Superior temporal gyrus (tissue), 1 donor: ENCODE data around the gene NDOR1.

Experiments used
- DNase-seq: peaks from one replicate; pipeline ENCODE4 v3.0.0-alpha.2; 2016; ENCODE audit errors: extremely low spot score

Gene NDOR1

DNA sequence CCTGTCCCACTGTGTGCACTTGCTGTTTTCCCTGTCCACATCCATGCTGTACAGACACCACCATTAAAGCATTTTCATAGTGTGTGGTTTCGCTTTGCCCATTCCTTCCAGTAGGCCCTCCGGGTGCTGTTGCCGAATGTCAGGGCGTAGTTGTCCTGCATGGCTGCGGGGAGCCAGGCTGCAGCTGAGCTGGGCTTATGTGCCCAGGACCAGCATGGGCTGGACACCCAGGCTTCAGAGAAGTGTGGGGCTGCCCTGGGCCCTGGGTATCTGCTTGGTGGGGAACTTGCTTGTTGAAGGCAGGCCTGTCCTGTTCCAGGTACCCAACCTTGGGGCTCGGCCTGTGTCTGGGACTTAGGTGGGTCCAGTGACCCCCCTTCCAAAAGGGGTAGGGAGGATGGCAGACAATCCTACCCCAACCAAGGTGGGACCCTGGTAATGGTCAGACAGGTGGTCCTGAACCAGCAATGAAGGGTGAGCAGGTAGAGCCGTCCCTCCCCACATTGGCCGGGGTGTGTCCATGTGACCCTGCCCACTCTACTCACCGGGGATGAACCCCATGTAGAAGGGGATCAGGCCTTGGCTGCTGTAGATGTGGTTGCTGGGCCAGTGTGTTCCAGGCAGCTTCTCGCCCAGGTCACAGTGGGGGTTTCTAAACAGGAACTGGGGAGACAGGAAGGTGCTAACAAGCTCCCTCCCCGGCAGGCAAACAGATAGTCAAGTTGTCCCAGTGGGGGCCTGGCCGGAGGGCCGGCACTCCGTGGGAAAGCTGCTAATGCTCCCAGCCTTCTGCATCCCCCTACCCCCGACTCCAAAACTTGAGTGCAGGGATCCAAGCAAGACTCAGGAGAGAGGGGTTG lies 38.4 kb downstream of the NDOR1 start:
- DNase-seq: no peak

DNA sequence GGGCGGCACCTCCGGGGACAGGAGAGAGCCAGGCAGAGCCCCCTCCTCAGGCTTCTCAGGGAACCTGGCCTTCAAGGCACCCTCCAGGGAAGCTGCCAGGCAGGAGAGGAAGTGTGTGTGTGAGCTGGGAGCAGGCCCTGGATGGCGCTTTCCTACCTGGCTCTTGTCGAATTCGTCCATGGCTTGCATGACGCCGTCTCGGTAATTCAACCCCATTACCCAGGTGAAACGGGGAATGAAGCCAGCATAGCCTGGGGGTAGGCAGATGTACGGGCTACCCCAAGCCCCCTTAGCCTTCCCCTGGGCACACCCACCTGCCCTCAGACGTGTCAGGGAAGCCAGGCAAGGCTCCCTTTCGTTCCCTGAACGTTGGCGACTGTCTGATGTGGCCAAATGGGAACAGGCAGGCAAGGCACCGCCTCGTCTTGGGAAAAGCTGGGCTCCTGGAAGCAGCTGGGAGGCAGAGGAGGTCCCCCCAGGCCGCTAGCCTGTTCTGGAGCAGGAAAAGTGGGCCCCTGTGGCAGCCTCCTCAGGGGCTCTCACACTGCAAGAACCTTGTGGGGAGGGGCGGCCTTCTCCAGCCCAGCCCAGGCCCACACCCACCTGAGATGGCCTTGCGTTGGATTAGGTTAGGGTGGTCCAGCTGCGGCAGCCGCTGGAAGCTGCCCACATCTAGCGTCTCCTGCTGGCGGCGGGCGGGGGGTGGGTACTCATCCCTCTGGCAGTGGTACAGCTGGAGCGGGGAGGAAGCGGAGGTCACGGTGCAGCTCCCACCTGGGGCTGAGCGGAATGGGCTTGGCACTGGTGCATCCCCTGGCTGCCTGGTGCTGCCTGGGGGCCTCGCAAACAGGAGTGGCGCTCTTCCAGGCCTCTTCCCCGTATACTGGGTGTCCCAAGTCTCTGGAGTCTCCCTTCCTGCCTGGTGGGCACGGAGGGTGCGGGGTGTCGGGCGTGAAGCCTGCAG lies 39.3 kb downstream of the NDOR1 start:
- DNase-seq: no peak

DNA sequence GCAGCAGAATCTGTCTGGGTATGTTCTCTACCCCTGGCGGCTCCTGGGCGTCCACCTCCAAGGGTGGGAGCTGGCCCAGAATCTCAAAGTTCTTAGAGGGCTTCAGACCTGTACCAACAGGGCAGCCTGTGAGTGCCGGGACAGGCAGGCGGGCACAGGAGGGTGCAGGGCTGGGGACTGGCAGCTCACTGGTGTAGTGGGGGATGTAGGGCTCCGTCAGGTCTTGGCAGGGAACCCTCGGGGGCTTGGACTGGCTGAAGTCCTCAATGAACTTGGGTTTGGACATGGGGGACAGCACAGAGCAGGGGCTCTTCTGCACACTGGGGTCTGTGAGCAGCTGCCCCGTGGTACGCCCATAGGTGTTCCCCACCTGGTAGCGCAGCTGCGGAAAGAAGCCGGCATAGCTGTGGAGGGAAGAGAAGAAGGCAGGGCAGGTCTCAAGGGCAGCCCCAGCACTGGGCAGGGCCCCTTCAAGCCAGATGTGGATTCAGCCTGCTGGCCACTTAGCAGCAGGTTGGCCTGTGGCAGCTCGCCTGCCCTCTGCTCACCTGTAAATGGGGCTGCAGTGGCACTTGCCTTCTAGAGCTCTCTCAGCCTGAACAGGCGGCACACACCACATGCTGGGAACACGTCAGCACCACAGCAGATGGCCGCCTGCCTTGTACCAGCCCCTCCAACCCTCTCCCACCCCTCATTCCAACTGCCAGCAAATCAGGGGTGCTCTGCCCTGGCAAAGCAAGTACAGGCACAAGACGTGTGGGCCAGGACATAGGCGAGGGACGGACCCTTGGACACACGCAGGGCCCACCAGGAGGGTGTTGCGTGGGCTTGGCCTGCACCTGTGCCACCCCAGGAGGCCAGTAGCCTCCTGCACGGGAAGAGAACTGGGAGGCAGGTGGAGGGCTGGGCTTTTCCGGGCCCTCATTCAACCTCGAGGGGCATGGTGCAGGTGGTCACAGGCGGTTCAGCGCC lies 40.2 kb downstream of the NDOR1 start:
- DNase-seq: no peak

DNA sequence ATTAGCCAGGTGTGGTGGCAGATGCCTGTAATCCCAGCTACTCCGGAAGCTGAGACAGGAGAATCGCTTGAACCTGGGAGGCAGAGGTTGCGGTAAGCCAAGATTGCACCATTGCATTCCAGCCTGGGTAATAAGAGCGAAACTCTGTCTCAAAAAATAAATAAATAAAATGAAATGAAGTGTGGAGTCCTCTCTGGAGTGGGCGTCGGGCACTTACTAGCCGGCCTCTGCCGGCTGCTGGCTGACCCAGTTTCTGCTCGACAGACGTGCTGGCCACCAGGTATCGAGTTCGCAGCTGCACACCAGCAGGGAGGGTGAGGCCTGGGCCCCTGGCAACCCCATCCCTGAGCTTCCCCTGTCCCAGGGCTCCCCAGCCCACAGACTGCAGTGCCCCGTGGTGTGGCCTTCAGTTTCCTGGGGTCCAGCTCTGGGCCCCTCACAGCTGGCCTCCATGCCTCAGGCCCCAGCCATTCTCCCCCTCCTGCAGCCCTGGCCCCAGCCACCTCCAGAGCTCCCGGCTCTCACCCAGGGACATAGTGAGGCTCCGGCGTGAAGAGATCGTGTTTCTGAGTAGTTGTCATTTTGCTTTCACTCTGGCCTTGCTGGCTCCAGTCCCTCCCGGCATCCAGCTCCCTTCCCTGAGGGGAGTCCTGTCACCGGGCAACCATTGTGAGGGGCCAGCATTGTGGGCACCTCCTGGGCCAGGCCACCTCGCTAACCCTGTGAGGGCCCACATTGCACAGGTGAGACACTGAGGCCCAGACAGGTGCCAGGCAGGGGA lies 41.8 kb downstream of the NDOR1 start:
- DNase-seq: no peak

DNA sequence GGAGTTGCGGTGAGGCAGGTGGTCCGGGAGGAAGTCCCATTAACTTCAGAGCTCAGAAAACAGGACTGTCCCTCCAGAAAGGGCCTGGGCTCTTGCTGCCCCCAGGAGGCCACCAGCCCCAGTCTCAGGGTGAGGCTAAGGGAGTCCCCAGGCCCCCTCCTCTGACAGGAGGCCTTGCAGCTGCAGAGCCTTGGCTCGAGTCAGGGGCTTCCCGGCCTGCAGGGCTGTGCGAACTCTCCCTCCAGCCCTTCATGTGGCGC lies 42.3 kb downstream of the NDOR1 start:
- DNase-seq: no peak

DNA sequence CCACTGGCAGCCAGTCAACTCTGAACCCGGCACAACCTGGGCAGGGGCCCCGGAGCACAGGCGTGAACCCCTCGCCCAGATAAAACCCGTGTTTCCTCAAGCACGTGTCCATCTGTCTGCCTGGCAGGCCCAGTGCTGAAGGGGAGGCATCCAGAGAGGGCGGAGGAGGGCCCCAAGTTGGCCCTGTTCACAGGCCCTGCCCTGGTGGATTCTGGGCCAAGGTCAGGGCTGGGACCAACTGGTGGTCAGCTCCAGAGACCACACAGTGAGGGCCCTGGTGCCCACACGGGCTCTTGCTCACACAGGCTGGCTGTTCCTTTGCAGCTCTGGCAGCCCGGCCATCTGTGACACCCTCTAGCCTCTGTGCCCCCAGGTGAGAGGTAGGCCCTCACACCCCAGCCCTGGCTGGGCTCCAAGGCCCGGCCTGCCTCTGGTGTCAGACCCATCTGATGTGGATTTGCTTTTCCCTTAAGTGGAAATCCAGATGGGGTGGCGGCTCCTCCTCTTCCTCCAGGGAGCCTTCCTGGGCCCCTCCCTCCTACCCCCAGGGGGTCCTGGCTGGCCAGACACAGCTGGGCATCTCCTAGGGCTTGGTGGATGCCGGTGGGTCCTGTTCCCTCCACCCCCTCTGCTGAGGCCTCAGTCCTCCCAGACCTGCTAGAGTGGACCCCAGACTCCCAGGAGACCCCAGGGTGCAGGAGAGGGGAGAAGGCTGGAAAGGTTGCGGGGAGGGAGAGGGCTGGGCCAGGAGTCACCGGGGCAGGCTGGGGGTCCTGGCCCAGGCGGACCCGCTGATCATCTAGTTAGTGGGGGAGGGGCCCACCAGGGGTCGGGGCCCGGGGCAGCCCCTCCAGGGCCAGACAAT lies 45.1 kb downstream of the NDOR1 start:
- no peak for DNase-seq

DNA sequence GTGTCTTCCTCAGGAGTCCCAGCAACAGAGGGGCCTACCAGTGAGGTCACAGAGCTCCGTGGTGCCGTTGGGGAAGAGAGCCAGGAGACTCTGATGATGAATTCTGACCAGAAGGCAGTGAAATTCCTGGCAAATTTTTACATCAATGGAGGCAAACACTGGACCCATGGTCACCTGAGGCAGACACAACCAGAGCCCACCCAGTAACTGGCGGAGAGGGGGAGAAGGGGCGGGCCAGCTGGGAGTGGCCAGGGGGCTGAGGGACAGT lies 45.6 kb downstream of the NDOR1 start, which contains the start of gene STPG3:
Gene STPG3, plus strand, starts transcription at position 93 of the 268 bp plus-strand sequence. Its CDS starts 1 bp downstream, at position 94.
- no peak for DNase-seq

DNA sequence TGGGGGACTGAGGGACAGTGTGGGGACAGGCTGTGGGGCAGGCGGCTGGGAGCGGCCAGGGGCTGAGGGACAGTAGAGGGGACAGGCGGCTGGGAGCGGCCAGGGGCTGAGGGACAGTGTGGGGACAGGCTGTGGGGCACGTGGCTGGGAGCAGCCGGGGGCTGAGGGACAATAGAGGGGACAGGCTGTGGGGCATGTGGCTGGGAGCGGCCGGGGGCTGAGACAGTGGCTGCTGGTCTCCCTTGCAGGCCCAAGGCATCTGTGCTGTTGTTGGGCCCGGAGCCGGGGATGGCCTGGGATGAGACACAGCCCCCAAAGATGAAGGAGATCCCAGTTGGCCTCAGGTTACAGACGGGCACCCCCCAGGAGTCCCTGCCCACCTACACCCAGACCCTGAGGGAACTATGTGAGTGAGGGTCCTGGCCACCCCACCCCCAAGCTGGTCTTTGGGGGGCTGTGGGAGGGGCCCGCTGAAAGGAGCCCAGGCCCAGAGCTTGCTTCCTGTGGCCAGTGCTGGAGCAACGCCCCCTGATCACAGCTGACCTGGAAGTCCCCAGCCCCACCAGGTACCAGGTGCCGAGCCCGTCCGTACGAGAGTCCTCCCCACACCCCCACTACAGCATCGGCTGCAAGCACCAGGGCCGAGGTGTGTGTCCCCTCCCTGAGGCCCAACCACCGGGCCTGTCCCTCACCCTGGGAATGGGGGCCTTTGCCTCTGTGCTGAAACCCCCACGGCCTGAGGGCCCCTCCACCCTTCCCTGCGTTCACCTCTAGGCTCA lies 46.2 kb downstream of the NDOR1 start:
- no peak for DNase-seq

DNA sequence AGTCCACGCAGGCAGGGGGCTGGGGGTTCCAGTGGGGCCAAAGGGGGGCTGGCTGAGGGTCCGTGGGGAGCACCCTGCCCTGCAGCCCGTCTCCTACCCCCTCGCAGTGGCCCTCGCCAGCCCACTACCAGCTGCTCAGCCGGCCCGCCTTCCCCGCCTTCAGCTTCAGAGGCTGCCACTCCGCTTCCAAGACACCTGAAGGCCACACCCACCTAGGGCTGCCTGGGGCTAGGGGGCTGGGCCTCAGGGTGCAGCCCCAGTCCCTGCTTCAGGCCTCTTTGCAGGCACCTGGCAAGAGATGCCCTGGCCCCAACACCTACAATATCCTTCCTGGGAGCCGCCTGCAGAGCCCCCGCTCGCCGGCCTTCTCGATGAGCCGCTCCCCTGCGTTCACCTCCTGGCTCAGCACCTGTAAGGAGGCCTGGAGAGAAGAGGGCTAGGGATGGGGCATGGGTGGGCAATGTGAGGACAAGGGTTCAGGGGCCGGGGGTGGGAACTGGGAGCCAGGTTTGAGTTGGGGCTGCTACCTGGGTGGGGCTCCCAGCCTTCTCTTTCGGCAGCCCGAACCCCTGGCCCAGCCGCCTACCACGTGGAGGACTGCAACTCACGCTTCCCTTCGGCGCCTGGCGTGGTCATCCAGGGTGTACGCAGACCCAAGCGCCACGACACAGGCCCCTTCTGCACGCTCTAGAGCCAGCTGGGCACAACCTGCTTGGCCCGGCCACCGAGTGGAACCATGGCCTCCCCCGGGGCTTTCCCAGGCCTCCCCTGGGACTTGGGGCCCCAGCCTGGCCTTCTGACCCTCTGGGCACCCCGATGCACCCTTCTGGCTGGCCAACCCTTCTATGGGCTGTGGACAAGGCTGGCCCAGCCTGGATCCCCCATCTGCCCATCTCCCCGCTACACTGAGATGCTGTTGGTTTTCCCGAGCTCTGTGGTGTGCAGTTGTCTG lies 47.3 kb downstream of the NDOR1 start:
- no peak for DNase-seq

DNA sequence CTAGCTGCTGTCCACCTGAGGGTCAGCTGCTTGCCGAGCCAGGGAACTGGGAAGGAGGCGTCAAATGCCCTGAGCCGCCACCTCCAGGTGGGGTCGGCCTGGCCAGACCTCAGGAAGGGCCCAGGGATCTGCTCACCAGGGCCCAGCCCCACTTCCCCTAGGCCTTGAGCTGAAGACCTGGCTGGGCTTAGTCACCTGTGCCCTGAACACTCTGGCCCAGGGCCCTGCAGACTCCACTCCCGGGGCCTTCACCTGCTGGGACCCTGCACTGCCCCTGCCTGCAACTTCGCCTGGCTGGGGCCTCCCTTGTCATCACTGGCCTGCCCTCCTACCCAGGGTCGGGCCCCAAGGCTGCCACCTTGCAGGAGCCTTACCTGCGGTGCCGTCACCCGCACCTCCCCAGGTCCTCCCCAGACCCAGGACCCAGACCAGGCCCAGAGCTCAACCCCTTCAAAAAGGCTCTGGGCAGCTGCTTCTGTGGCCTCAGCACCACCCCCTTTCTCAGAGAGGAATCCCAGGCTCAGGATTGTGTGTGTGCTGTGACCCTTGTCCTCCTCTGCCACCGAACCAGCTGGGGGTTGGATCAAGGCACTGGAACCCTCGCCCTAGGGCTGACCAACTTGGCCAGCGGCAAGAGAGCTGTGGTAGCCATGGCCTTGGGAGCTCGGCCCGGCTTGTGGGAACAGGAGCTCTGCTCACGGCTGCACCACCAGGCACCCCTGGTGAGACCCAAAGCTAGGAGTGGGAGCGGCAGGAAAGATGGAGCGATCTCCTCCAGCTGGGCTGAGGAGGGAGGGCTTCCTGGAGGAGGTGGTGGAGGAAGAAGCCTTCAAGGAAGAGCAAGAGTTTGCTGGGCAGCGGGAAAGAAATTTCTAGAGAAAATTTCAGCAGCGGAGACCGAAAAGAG lies 48.5 kb downstream of the NDOR1 start:
- DNase-seq: no peak

DNA sequence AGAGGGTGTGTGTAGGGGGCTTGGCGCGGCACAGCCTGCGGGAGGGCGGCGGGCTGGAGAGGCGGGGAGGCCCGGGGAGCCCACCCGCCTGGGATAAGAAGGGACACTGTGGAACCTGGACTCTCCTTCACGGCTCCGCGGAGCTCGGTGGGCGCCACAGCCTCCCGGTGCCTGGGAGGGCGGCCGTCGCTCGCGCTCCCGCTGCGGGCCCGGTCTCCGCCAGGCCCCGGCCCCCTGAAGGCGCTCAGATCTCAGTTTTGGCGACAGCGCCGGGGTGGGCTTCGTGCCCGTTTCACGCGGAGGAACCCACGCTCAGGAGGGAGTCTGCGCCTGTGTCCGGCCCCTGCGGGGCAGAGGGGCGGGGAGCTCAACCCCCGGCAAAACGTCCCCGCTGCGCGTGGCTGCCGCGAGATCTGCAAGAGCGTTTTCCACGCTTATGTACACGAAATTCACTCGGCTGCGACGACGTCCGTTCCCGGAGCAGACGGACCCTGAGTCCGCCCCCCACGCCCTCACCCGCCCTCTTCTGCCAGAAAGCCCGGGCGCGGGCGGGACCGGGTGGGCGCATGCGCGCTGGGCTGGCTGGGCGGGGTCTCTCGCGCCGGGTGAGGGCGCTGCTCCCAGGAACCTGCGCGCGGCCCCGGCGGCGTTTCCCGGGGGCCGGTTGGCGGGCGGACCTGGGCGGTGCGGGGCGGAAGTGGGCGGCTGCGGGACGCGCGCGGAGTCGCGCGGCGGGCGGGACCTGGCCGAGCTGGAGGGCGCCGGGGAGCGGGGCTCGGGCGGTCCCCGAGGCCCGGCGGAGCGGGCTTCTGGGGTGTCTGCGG lies 49.3 kb downstream of the NDOR1 start, which contains the start of gene NELFB:
Gene NELFB, plus strand, starts transcription at position 704 of the 824 bp plus-strand sequence.
- peak; percentile 88 for DNase-seq

DNA sequence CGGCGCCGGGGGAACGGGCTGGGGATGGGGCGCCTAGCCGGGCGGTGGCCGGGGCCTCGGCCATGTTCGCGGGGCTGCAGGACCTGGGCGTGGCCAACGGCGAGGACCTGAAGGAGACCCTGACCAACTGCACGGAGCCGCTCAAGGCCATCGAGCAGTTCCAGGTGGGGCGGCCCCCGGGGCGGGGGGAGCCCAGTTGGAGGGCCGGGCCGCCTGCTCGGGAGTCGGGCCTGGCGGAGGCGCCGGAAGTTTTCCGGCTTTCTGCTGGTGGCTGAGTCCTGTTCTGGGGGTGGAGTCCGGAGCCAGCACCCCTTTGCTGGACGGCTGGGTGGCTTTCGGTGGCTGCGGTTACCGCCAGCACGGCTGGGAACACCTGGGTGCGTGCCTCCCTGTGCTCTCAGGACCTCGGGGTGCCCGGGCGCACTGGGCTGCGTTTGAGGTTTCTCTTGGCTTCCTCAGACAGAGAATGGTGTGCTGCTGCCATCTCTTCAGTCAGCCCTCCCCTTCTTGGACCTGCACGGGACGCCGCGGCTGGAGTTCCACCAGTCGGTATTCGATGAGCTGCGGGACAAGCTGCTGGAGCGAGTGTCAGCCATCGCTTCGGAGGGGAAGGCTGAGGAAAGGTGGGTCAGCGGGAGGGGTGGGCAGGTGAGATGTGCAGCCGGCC lies 50.1 kb downstream of the NDOR1 start:
- DNase-seq: peak; percentile 7

DNA sequence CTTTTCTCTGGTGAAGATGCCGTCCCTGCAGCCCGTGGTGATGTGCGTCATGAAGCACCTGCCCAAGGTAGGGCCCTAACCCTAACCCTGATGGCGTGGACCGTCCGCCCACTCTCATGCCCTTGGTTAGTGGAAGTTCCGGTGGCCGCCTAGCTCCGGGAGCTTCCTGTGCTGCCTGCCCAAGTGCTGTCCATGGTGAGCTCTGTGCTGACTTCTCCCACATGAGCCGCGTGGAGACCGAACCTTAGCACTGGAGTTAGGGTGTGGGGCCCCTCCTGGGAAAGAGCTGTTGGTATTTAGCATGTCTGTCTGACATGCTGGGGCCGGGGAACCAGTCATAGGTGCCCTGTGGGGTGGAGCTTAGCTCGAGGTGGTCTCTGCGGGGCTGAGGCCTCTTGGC lies 50.9 kb downstream of the NDOR1 start:
- DNase-seq: no peak

DNA sequence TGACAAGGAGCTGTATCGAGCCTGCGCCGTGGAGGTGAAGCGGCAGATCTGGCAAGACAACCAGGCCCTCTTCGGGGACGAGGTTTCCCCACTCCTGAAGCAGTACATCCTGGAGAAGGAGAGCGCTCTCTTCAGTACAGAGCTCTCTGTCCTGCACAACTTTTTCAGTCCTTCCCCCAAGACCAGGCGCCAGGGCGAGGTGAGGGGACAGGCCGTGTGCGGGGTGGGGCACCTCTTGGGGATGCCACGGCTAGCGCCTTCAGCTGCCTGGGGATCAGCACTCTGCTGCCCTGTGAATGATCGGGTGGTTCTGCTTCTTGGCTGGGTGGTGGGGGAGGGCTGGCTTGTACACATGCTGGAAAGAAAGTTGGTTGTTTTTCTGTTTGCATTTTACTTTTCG lies 51.4 kb downstream of the NDOR1 start:
- no peak for DNase-seq

DNA sequence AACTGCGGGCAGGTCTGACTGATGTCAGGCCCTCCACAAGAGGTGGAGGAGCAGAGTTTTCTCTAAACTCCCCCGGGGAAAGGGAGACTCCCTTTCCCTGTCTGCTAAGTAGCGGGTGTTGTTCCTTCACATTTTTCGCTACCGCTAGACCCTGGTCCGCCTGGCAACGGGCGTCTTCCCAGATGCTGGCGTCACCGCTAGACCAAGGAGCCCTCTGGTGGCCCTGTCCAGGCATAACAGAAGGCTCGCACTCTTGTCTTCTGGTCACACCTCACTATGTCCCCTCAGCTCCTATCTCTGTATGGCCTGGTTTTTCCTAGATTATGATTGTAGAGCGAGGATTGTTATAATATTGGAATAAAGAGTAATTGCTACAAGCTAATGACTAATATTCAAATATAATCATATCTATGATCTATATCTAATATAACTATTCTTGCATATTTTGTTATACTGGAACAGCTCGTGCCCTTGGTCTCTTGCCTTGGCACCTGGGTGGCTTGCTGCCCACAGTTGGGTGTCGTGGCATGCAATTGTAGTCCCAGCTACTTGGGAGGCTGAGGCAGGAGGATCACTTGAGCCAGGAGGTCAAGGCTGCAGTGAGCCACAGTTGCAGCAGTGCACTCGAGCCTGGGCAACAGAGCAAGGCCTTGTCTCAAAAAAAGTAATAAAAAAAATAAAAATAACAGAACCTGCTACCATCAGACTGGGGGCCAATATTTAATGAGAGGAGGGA lies 56.8 kb downstream of the NDOR1 start:
- peak; percentile 23 for DNase-seq
